ENCODE results near the gene LRRC59.

- TF ChIP-seq, protein P1, sequence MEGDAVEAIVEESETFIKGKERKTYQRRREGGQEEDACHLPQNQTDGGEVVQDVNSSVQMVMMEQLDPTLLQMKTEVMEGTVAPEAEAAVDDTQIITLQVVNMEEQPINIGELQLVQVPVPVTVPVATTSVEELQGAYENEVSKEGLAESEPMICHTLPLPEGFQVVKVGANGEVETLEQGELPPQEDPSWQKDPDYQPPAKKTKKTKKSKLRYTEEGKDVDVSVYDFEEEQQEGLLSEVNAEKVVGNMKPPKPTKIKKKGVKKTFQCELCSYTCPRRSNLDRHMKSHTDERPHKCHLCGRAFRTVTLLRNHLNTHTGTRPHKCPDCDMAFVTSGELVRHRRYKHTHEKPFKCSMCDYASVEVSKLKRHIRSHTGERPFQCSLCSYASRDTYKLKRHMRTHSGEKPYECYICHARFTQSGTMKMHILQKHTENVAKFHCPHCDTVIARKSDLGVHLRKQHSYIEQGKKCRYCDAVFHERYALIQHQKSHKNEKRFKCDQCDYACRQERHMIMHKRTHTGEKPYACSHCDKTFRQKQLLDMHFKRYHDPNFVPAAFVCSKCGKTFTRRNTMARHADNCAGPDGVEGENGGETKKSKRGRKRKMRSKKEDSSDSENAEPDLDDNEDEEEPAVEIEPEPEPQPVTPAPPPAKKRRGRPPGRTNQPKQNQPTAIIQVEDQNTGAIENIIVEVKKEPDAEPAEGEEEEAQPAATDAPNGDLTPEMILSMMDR (conservative IDR thresholded peaks at IDR 0.05; ENCODE audit: low read depth in 2 of 2): no peak
- TF ChIP-seq POLR2AphosphoS5 (IDR thresholded peaks at IDR 0.05; ENCODE audit: low read depth) (no peak), EZH2 (IDR thresholded peaks at IDR 0.05; ENCODE audit: low read depth, unreplicated experiment) (no peak), EZH2phosphoT487 (IDR thresholded peaks at IDR 0.05; ENCODE audit: unreplicated experiment) (no peak), CREB1 (CRISPR knock-in tag; IDR thresholded peaks at IDR 0.05; ENCODE audit: low read depth) (no peak), ZNF114 (CRISPR knock-in tag; IDR thresholded peaks at IDR 0.05) (no peak), JUNB (IDR thresholded peaks at IDR 0.05; ENCODE audit: unreplicated experiment) (no peak)
- TF ChIP-seq, protein P2, sequence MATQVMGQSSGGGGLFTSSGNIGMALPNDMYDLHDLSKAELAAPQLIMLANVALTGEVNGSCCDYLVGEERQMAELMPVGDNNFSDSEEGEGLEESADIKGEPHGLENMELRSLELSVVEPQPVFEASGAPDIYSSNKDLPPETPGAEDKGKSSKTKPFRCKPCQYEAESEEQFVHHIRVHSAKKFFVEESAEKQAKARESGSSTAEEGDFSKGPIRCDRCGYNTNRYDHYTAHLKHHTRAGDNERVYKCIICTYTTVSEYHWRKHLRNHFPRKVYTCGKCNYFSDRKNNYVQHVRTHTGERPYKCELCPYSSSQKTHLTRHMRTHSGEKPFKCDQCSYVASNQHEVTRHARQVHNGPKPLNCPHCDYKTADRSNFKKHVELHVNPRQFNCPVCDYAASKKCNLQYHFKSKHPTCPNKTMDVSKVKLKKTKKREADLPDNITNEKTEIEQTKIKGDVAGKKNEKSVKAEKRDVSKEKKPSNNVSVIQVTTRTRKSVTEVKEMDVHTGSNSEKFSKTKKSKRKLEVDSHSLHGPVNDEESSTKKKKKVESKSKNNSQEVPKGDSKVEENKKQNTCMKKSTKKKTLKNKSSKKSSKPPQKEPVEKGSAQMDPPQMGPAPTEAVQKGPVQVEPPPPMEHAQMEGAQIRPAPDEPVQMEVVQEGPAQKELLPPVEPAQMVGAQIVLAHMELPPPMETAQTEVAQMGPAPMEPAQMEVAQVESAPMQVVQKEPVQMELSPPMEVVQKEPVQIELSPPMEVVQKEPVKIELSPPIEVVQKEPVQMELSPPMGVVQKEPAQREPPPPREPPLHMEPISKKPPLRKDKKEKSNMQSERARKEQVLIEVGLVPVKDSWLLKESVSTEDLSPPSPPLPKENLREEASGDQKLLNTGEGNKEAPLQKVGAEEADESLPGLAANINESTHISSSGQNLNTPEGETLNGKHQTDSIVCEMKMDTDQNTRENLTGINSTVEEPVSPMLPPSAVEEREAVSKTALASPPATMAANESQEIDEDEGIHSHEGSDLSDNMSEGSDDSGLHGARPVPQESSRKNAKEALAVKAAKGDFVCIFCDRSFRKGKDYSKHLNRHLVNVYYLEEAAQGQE (IDR thresholded peaks at IDR 0.05; ENCODE audit: unreplicated experiment): no peak
These were observed 26.3 kb upstream of the LRRC59 start for GRCh38 chr17:50423553-50424159.
